ENCODE results near the gene OBSCN. TPM values are rescaled to one million over a fixed set of nuclear protein-coding genes. Genes with fewer than 3 reads are reported as not detected.

OBSCN gene
- total and polyA plus RNA-seq, 2 of the 4 experiments (the other 2 are of a cell fraction), result 4.1 to 9.5 TPM

GRCh38 chr1:228289239-228289849 is 81.5 kb downstream of the OBSCN start:
- H4K20me1 ChIP-seq (ENCODE audit: insufficient read depth, low read length), result no peaks in the 10 kb centered on the region
- H3K18ac ChIP-seq (ENCODE audit: low read depth, low read length), result no peak overlapping the region
- H3K4me2 ChIP-seq (ENCODE audit: low read depth, low read length), result no peak overlapping the region
- H2BK15ac ChIP-seq (ENCODE audit: low read depth, low read length), result no peak overlapping the region
- TF ChIP-seq ELK1 (IDR thresholded peaks at IDR 0.05; ENCODE audit: borderline replicate concordance, low read depth, low read length), result no peak
- TF ChIP-seq MAFK (IDR thresholded peaks at IDR 0.05; ENCODE audit: low read depth, low read length), result no peak
- no peaks in the 10 kb centered on the region for H3K9me3 ChIP-seq (ENCODE audit: control insufficient read depth, insufficient read depth, low read length)
- no peak overlapping the region for H2BK120ac ChIP-seq (ENCODE audit: low read depth, low read length)
- no peak overlapping the region for H3K9ac ChIP-seq (ENCODE audit: low read depth, low read length)
- ChIA-PET CTCF (no interaction called here), POLR2A (ENCODE audit: unreplicated experiment) (no interaction called here)
- no peak overlapping the region for H2BK5ac ChIP-seq (ENCODE audit: low read depth, low read length, poor library complexity, severe bottlenecking)
- no peaks in the 10 kb centered on the region for H3K27me3 ChIP-seq (ENCODE audit: control insufficient read depth, insufficient read depth, low read length)
- no peak for DNase-seq
- no peak overlapping the region for H3K4ac ChIP-seq (ENCODE audit: low read depth, low read length)
- no peak overlapping the region for H2BK20ac ChIP-seq (ENCODE audit: low read depth, low read length)
- no peak overlapping the region for H3K27ac ChIP-seq (ENCODE audit: insufficient read depth, low read length)
- 91% methylated on average over 7 of the region's 12 CpGs; no CpG with 5 or more reads in 1 of the 2 experiments for WGBS, 2 experiments (ENCODE audit: extremely low coverage in 2 of 2, insufficient read length in 1 of 2)
- ATAC-seq (ENCODE audit: low read depth), result no peak
- no TSS peak for BruUV-seq (replicated peaks)
- H4K91ac ChIP-seq (ENCODE audit: insufficient read depth, low read depth, low read length), result no peak overlapping the region
- no peak overlapping the region for H2AFZ ChIP-seq (replicated peaks; ENCODE audit: low read length, poor library complexity)
- H4K8ac ChIP-seq (ENCODE audit: low read depth in 2 of 2, low read length in 2 of 2), result no peak overlapping the region
- in situ Hi-C loops (cut with MboI; ENCODE audit: low sequenced_read_pairs) (no loop called here), intact Hi-C loops (cut with micrococcal nuclease) (no loop called here), dilution Hi-C loops (cut with HindIII; ENCODE audit: low sequenced_read_pairs, unreplicated experiment) (no loop called here)
- no peak overlapping the region for H3K4me3 ChIP-seq (ENCODE audit: insufficient read depth, low read depth, low read length)
- H3K79me1 ChIP-seq (ENCODE audit: low read depth in 1 of 2, low read length in 2 of 2), result no peaks in the 10 kb centered on the region
- H2AK5ac ChIP-seq (ENCODE audit: low read depth, low read length), result no peak overlapping the region
- H3K56ac ChIP-seq (ENCODE audit: extremely low read depth, insufficient read depth, low read length), result no peak overlapping the region
- no peaks in the 10 kb centered on the region; the same call in 1 of the 2 replicates for H3K9me1 ChIP-seq (ENCODE audit: insufficient read depth, low read length)
- no peak overlapping the region for H3K14ac ChIP-seq (replicated peaks; ENCODE audit: low read depth, low read length)
- no peaks in the 10 kb centered on the region for H3K4me1 ChIP-seq (ENCODE audit: control insufficient read depth, insufficient read depth, low read length)
- H4K5ac ChIP-seq (ENCODE audit: low read depth, low read length), result no peak overlapping the region
- H3K23ac ChIP-seq (ENCODE audit: low read depth, low read length), result no peak overlapping the region
- no peak overlapping the region for H2AK9ac ChIP-seq (replicated peaks; ENCODE audit: low read depth, low read length, poor library complexity)
- H3K36me3 ChIP-seq (ENCODE audit: control insufficient read depth, insufficient read depth, low read length), result peaks cover 38% of the 10 kb centered on the region
